GM21526 (cell line): ENCODE results near the gene C11orf21.

Experiments used
- ATAC-seq: cut with Tn5 transposase; IDR thresholded peaks from one replicate; pipeline ENCODE4 v1.9.1; 2021; ENCODE audit warnings: moderate library complexity; ENCODE audit not compliant: unreplicated experiment, low FRiP score

The C11orf21 gene

GRCh38 chr11:2325123-2325522 is 23.4 kb upstream of the C11orf21 start:
- ATAC-seq, result no peak

GRCh38 chr11:2321311-2321683 is 19.6 kb upstream of the C11orf21 start:
- ATAC-seq, result no peak

GRCh38 chr11:2320568-2321310 is 19.0 kb upstream of the C11orf21 start:
- ATAC-seq, result no peak

GRCh38 chr11:2319791-2320472 is 18.2 kb upstream of the C11orf21 start:
- no peak for ATAC-seq

- ATAC-seq, result no peak
Observed at GRCh38 chr11:2318707-2319106, 17.0 kb upstream of the C11orf21 start.

GRCh38 chr11:2318123-2318522 is 16.4 kb upstream of the C11orf21 start:
- ATAC-seq, result no peak

GRCh38 chr11:2317354-2318050 is 15.8 kb upstream of the C11orf21 start:
- ATAC-seq, result no peak

- no peak for ATAC-seq
Observed at GRCh38 chr11:2316963-2317244, 15.2 kb upstream of the C11orf21 start.

GRCh38 chr11:2316169-2316962 is 14.6 kb upstream of the C11orf21 start:
- ATAC-seq, result no peak

- no peak for ATAC-seq
Observed at GRCh38 chr11:2315395-2316168, 13.9 kb upstream of the C11orf21 start.

- no peak for ATAC-seq
Observed at GRCh38 chr11:2314525-2315394, 13.0 kb upstream of the C11orf21 start.

- no peak for ATAC-seq
Observed at GRCh38 chr11:2314136-2314524, 12.4 kb upstream of the C11orf21 start.

GRCh38 chr11:2313051-2313951 is 11.6 kb upstream of the C11orf21 start:
- ATAC-seq, result no peak

GRCh38 chr11:2312232-2313042 is 10.7 kb upstream of the C11orf21 start:
- no peak for ATAC-seq

- no peak for ATAC-seq
Observed at GRCh38 chr11:2311353-2312133, 9.8 kb upstream of the C11orf21 start.

- ATAC-seq, result no peak
Observed at GRCh38 chr11:2310786-2311352, 9.2 kb upstream of the C11orf21 start.
